Ishikawa (cell line): Measurements from ENCODE around the gene CSF2.

Source experiments
- CEBPB ChIP-seq: IDR thresholded peaks from 2 replicates; pipeline ENCODE4 v1.6.1; 2012
- CREB1 ChIP-seq: IDR thresholded peaks from 2 replicates; pipeline ENCODE4 v1.6.1; 2012; ENCODE audit warnings: low read depth
- EGR1 ChIP-seq: IDR thresholded peaks from 2 replicates; pipeline ENCODE4 v1.6.1; 2012
- EP300 ChIP-seq: IDR thresholded peaks from 2 replicates; pipeline ENCODE4 v1.6.1; 2012; ENCODE audit warnings: borderline replicate concordance
- FOXM1 ChIP-seq: IDR thresholded peaks from 2 replicates; pipeline ENCODE4 v1.6.1; 2012; ENCODE audit warnings: low read depth, borderline replicate concordance
- MAX ChIP-seq: IDR thresholded peaks from 2 replicates; pipeline ENCODE4 v1.6.1; 2012
- NFIC ChIP-seq: IDR thresholded peaks from 2 replicates; pipeline ENCODE4 v1.6.1; 2012
- RAD21 ChIP-seq: IDR thresholded peaks from 2 replicates; pipeline ENCODE4 v1.6.1; 2012; ENCODE audit warnings: low read depth
- REST ChIP-seq: IDR thresholded peaks from 2 replicates; pipeline ENCODE4 v1.6.1; 2012; ENCODE audit warnings: low read depth, mild to moderate bottlenecking
- TAF1 ChIP-seq: IDR thresholded peaks from 2 replicates; pipeline ENCODE4 v1.6.1; 2012; ENCODE audit warnings: low read depth, mild to moderate bottlenecking
- TCF12 ChIP-seq: IDR thresholded peaks from 2 replicates; pipeline ENCODE4 v1.6.1; 2012; ENCODE audit warnings: low read depth
- TEAD4 ChIP-seq: IDR thresholded peaks from 2 replicates; pipeline ENCODE4 v1.6.1; 2012
- USF1 ChIP-seq: IDR thresholded peaks from 2 replicates; pipeline ENCODE4 v1.6.1; 2012
- YY1 ChIP-seq: IDR thresholded peaks from 2 replicates; pipeline ENCODE4 v1.6.1; 2012; ENCODE audit warnings: low read depth
- ZBTB7A ChIP-seq: IDR thresholded peaks from 2 replicates; pipeline ENCODE4 v1.6.1; 2012; ENCODE audit warnings: low read depth

CSF2 gene

GRCh38 chr5:132026516-132027008 is 47.0 kb upstream of the CSF2 start:
- TF ChIP-seq FOXM1 (no peak), CEBPB (no peak), TEAD4 (no peak), CREB1 (no peak), EP300 (no peak), ZBTB7A (no peak), TAF1 (no peak), EGR1 (no peak), NFIC (no peak), MAX (no peak), USF1 (no peak)

- TF ChIP-seq USF1 = no peak
- no peak for TF ChIP-seq RAD21
Observed at GRCh38 chr5:132027027-132027426, 46.6 kb upstream of the CSF2 start.

GRCh38 chr5:132029609-132030330 is 43.8 kb upstream of the CSF2 start:
- TF ChIP-seq CEBPB = no peak
- TF ChIP-seq NFIC = no peak
- no peak for TF ChIP-seq MAX
- no peak for TF ChIP-seq YY1
- TF ChIP-seq TAF1 = no peak
- TF ChIP-seq CREB1 = no peak
- TF ChIP-seq FOXM1 = no peak
- no peak for TF ChIP-seq EP300
- TF ChIP-seq EGR1 = no peak
- no peak for TF ChIP-seq TEAD4

GRCh38 chr5:132030610-132031009 is 43.0 kb upstream of the CSF2 start:
- no peak for TF ChIP-seq ZBTB7A
- no peak for TF ChIP-seq FOXM1
- no peak for TF ChIP-seq EGR1
- TF ChIP-seq TEAD4 = no peak

GRCh38 chr5:132032196-132032595 is 41.4 kb upstream of the CSF2 start:
- TF ChIP-seq YY1 (no peak), CREB1 (no peak), REST (no peak)

GRCh38 chr5:132033122-132033521 is 40.5 kb upstream of the CSF2 start:
- TF ChIP-seq TAF1 (no peak), RAD21 (no peak), CREB1 (no peak), YY1 (no peak), EGR1 (no peak)

- TF ChIP-seq YY1 (no peak), TCF12 (no peak), FOXM1 (no peak), TAF1 (no peak), ZBTB7A (no peak), TEAD4 (no peak), EGR1 (no peak), NFIC (no peak), CREB1 (no peak), REST (no peak), USF1 (no peak), EP300 (no peak), MAX (no peak), RAD21 (no peak), CEBPB (no peak)
Observed at GRCh38 chr5:132037353-132037752, 36.2 kb upstream of the CSF2 start.
